GM23248 (cell line): Measurements from ENCODE around the gene OSBP2. TPM values are rescaled to one million over a fixed set of nuclear protein-coding genes. Genes with fewer than 3 reads are reported as not detected.

Experiments used
- DNase-seq: peaks from one replicate; pipeline ENCODE4 v3.0.0-alpha.2; 2015
- H2AFZ ChIP-seq: fragments of 200-600 bp; sonication (generic); 2 replicates; pipeline ENCODE4 v1.6.1; 2016; ENCODE audit warnings: antibody characterized with exemption
- H3F3A ChIP-seq: fragments of 200-600 bp; sonication (generic); 2 replicates; pipeline ENCODE4 v1.6.1; 2016; ENCODE audit warnings: mild to moderate bottlenecking, antibody characterized with exemption, mixed run types; ENCODE audit not compliant: insufficient read depth
- H3K27ac ChIP-seq: fragments of 200-600 bp; sonication (generic); 2 replicates; pipeline ENCODE4 v1.5.1; 2016; ENCODE audit warnings: mild to moderate bottlenecking
- H3K27me3 ChIP-seq: fragments of 200-600 bp; sonication (generic); replicated peaks from 2 replicates; pipeline ENCODE4 v1.6.1; 2016; ENCODE audit warnings: mild to moderate bottlenecking; ENCODE audit not compliant: insufficient read depth
- H3K36me3 ChIP-seq: fragments of 200-600 bp; sonication (generic); 2 replicates; pipeline ENCODE4 v1.6.1; 2016; ENCODE audit warnings: low read depth, mild to moderate bottlenecking
- H3K4me1 ChIP-seq: fragments of 200-600 bp; sonication (generic); 2 replicates; pipeline ENCODE4 v1.6.1; 2016; ENCODE audit warnings: mild to moderate bottlenecking; ENCODE audit not compliant: insufficient read depth
- H3K4me2 ChIP-seq: fragments of 200-600 bp; sonication (generic); one replicate; pipeline ENCODE4 v1.6.1; 2016; ENCODE audit warnings: mild to moderate bottlenecking; ENCODE audit not compliant: unreplicated experiment
- H3K4me3 ChIP-seq: fragments of 200-600 bp; sonication (generic); 2 replicates; pipeline ENCODE4 v1.5.1; 2016; ENCODE audit warnings: mild to moderate bottlenecking
- H3K79me2 ChIP-seq: fragments of 200-600 bp; sonication (generic); 2 replicates; pipeline ENCODE4 v1.6.1; 2016; ENCODE audit warnings: mild to moderate bottlenecking; ENCODE audit not compliant: insufficient read depth
- H3K9ac ChIP-seq: fragments of 200-600 bp; sonication (generic); 2 replicates; pipeline ENCODE4 v1.6.1; 2016; ENCODE audit warnings: mild to moderate bottlenecking
- H3K9me2 ChIP-seq: fragments of 200-600 bp; sonication (generic); 2 replicates; pipeline ENCODE4 v1.6.1; 2016; ENCODE audit warnings: mixed run types, mild to moderate bottlenecking, moderate library complexity; ENCODE audit not compliant: insufficient read depth
- H3K9me3 ChIP-seq: fragments of 200-600 bp; sonication (generic); one replicate; pipeline ENCODE4 v1.6.1; 2017; ENCODE audit warnings: low read depth
- H4K20me1 ChIP-seq: fragments of 200-600 bp; sonication (generic); 2 replicates; pipeline ENCODE4 v1.6.0; 2016; ENCODE audit not compliant: insufficient read depth
- EZH2 ChIP-seq: fragments of 200-600 bp; sonication (generic); IDR thresholded peaks from 2 replicates; pipeline ENCODE4 v1.6.1; 2018; ENCODE audit warnings: antibody characterized with exemption, mild to moderate bottlenecking; ENCODE audit not compliant: insufficient read depth, poor library complexity, severe bottlenecking
- EZH2phosphoT487 ChIP-seq: fragments of 200-600 bp; sonication (generic); IDR thresholded peaks from 2 replicates; pipeline ENCODE4 v1.6.1; 2018; ENCODE audit warnings: antibody characterized with exemption, moderate library complexity, mild to moderate bottlenecking, low read depth; ENCODE audit not compliant: insufficient read depth
- WGBS, 2 experiments: methylation state at CpG; one replicate each; pipeline ENCODE4 v1.1.6; 2015 to 2017; ENCODE audit warnings: low lambda C conversion rate in 2 of 2, low coverage in 1 of 2; ENCODE audit errors: missing lambda C conversion rate in 2 of 2; 5-methylcytosine and 5-hydroxymethylcytosine counted together
- in situ Hi-C: fragments of 300-500 bp; cut with MboI; formaldehyde crosslinking; loops from 2 replicates; pipeline ENCODE4 v1.15.0; 2020
- polyA plus RNA-seq: library from polyadenylated mRNA; unstranded; fragments of >200 nt; fragmentation: Nextera tagmentation; extraction: Ambion mirVana; gene quantifications from 2 replicates; pipeline ENCODE4 v1.2.1, GENCODE V29; 2016
- total RNA-seq: library from RNA; depleted of rRNA; stranded (reverse); fragments of >200 nt; shearing (Covaris generic); gene quantifications from 2 replicates; pipeline ENCODE4 v1.2.3, GENCODE V29; 2014

Gene OSBP2
- total and polyA plus RNA-seq, 2 experiments from 2014 or later = 1.1 to 1.3 TPM

- WGBS, 2 experiments = 90 to 93% methylated on average over 6 of the region's 6 CpGs
- no peaks in the 10 kb centered on the region for H3K4me1 ChIP-seq
- no peaks in the 10 kb centered on the region; the same call in 1 of the 2 replicates for H3F3A ChIP-seq
- H3K79me2 ChIP-seq = no peaks in the 10 kb centered on the region
- H3K27ac ChIP-seq = no peak overlapping the region
- H3K9ac ChIP-seq = no peak overlapping the region
- no peaks in the 10 kb centered on the region for H3K36me3 ChIP-seq
- no peaks in the 10 kb centered on the region for H3K9me3 ChIP-seq
- in situ Hi-C loops = loop anchor here (10.0 kb wide), 2 partner anchors 115 to 305 kb away; partner anchors contain the start of gene SLC35E4
- H3K4me3 ChIP-seq = no peak overlapping the region
- TF ChIP-seq EZH2phosphoT487 = no peak
- TF ChIP-seq EZH2 = no peak
- H2AFZ ChIP-seq = no peak overlapping the region
- no peak overlapping the region for H3K4me2 ChIP-seq
- H4K20me1 ChIP-seq = no peaks in the 10 kb centered on the region
- no peaks in the 10 kb centered on the region for H3K9me2 ChIP-seq
- no peak for DNase-seq
- H3K27me3 ChIP-seq = no peaks in the 10 kb centered on the region
These were observed 55.2 kb downstream of the OSBP2 start for GRCh38 chr22:30749849-30750248.

- Histone ChIP-seq H3K79me2 (no peaks in the 10 kb centered on the region), H2AFZ (no peak overlapping the region), H3F3A (no peaks in the 10 kb centered on the region; the same call in 1 of the 2 replicates), H3K4me1 (no peaks in the 10 kb centered on the region), H3K27ac (no peak overlapping the region), H3K9me2 (no peaks in the 10 kb centered on the region), H3K4me3 (no peak overlapping the region), H3K36me3 (no peaks in the 10 kb centered on the region), H4K20me1 (no peaks in the 10 kb centered on the region), H3K9me3 (no peaks in the 10 kb centered on the region), H3K9ac (no peak overlapping the region), H3K4me2 (no peak overlapping the region), H3K27me3 (no peaks in the 10 kb centered on the region)
- DNase-seq = no peak
- no peak for TF ChIP-seq EZH2
- no peak for TF ChIP-seq EZH2phosphoT487
- in situ Hi-C loops = loop anchor here (10.0 kb wide), 2 partner anchors 117 to 307 kb away; partner anchors contain the start of gene SLC35E4
- 90 to 94% methylated on average over 10 of the region's 10 CpGs for WGBS, 2 experiments
These were observed 56.9 kb downstream of the OSBP2 start for GRCh38 chr22:30751529-30751928.

- 33 to 45% methylated on average over 1 of the region's 1 CpG for WGBS, 2 experiments
- no peak overlapping the region for H3K9ac ChIP-seq
- no peak overlapping the region for H3K27ac ChIP-seq
- no peaks in the 10 kb centered on the region for H3K4me1 ChIP-seq
- H3F3A ChIP-seq = no peaks in the 10 kb centered on the region; the same call in 1 of the 2 replicates
- H3K27me3 ChIP-seq = no peaks in the 10 kb centered on the region
- TF ChIP-seq EZH2phosphoT487 (no peak), EZH2 (no peak)
- no peak overlapping the region for H2AFZ ChIP-seq
- H3K9me3 ChIP-seq = no peaks in the 10 kb centered on the region
- in situ Hi-C loops = loop anchor here (10.0 kb wide), 2 partner anchors 118 to 308 kb away; partner anchors contain the start of gene SLC35E4
- no peak overlapping the region for H3K4me2 ChIP-seq
- H3K36me3 ChIP-seq = no peaks in the 10 kb centered on the region
- no peaks in the 10 kb centered on the region for H3K9me2 ChIP-seq
- DNase-seq = no peak
- H4K20me1 ChIP-seq = no peaks in the 10 kb centered on the region
- no peaks in the 10 kb centered on the region for H3K79me2 ChIP-seq
- H3K4me3 ChIP-seq = no peak overlapping the region
These were observed 58.1 kb downstream of the OSBP2 start for GRCh38 chr22:30752771-30753170.

DNA sequence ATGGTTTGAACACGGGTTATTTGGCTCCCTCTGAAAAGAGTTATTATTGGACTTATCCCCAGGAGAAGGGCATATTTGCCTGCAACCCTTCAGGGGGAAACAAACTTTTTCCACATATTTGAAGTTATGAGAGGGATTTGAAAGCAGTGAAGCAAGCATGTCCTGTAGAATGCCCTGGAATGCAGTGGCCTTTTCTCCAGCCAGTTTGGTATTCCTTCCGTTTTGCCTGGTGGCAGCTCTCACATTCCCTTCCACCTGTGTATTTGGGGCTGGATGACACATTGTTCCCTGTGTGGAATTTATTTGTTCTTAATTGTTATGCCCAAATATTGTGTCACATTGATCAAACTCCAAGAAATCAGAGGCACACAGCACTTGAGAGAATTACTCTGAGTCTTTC lies 59.0 kb downstream of the OSBP2 start:
- no peak for DNase-seq
- Histone ChIP-seq H3F3A (no peaks in the 10 kb centered on the region; the same call in 1 of the 2 replicates), H3K27ac (no peak overlapping the region), H3K36me3 (no peaks in the 10 kb centered on the region), H3K4me2 (no peak overlapping the region), H3K79me2 (no peaks in the 10 kb centered on the region), H2AFZ (no peak overlapping the region), H3K4me1 (no peaks in the 10 kb centered on the region), H4K20me1 (no peaks in the 10 kb centered on the region), H3K4me3 (no peak overlapping the region), H3K27me3 (no peaks in the 10 kb centered on the region), H3K9me2 (no peaks in the 10 kb centered on the region), H3K9ac (no peak overlapping the region), H3K9me3 (no peaks in the 10 kb centered on the region)
- TF ChIP-seq EZH2phosphoT487 = no peak
- TF ChIP-seq EZH2 = no peak
- in situ Hi-C loops = loop anchor here (10.0 kb wide), 2 partner anchors 119 to 309 kb away; partner anchors contain the start of gene SLC35E4
- WGBS, 2 experiments = 22 to 42% methylated on average over 2 of the region's 2 CpGs
